CD8-positive, alpha-beta memory T cell (primary cell): Measurements from ENCODE around the gene TOM1L2. TPM values are rescaled to one million over a fixed set of nuclear protein-coding genes. Genes with fewer than 3 reads are reported as not detected.
"Not testable (repeated sequence)": the region's sequence is repeated elsewhere in the genome, so short reads cannot be mapped to it uniquely, and the experiment has no call there.

Experiments
- CTCF ChIA-PET: fragments of 350-600 bp; sonication (Branson Sonifier 250); formaldehyde crosslinking; loops from one replicate; lab custom pipeline; 2021; ENCODE audit warnings: antibody characterized with exemption; lab: Charles Lee
- POLR2A ChIA-PET: fragments of 350-600 bp; sonication (Branson Sonifier 250); formaldehyde crosslinking; loops from one replicate; lab custom pipeline; 2021; ENCODE audit warnings: antibody characterized with exemption; lab: Charles Lee
- DNase-seq, 5 donors: peaks; one replicate each; pipeline versions ENCODE4 v3.0.0 to v3.0.0-alpha.2; 2020 to 2022; ENCODE audit warnings: mixed read lengths in 1 of 5
- H3K27ac ChIP-seq: one replicate; pipeline ENCODE4 v1.7.0; 2013; ENCODE audit warnings: low read depth, mild to moderate bottlenecking, low read length, moderate library complexity
- H3K27me3 ChIP-seq: 2 replicates; pipeline ENCODE4 v1.7.0; 2013; ENCODE audit warnings: low read length, mild to moderate bottlenecking; ENCODE audit not compliant: insufficient read depth, poor library complexity, severe bottlenecking
- H3K36me3 ChIP-seq: 2 replicates; pipeline ENCODE4 v1.7.0; 2013; ENCODE audit warnings: mild to moderate bottlenecking, low read length, moderate library complexity; ENCODE audit not compliant: insufficient read depth
- H3K4me1 ChIP-seq: 2 replicates; pipeline ENCODE4 v1.7.0; 2013; ENCODE audit warnings: mild to moderate bottlenecking, low read length, moderate library complexity; ENCODE audit not compliant: insufficient read depth
- H3K4me3 ChIP-seq: 2 replicates; pipeline ENCODE4 v1.7.0; 2013; ENCODE audit warnings: mild to moderate bottlenecking, low read length
- H3K9me3 ChIP-seq: 2 replicates; pipeline ENCODE4 v1.7.0; 2013; ENCODE audit warnings: mild to moderate bottlenecking, low read length
- H3K27ac Mint-ChIP-seq, 8 donors: one replicate each; pipeline ENCODE4 v1.8.0; 2020 to 2021; ENCODE audit warnings: mixed read lengths in 8 of 8, mild to moderate bottlenecking in 6 of 8, inconsistent platforms in 3 of 8, moderate library complexity in 3 of 8
- H3K27me3 Mint-ChIP-seq, 2 donors: one replicate each; pipeline ENCODE4 v1.8.0; 2020 to 2021; ENCODE audit warnings: mixed read lengths in 2 of 2, mild to moderate bottlenecking in 1 of 2, moderate library complexity in 1 of 2
- H3K36me3 Mint-ChIP-seq, 3 donors: one replicate each; pipeline ENCODE4 v1.8.0; 2020 to 2021; ENCODE audit warnings: mixed read lengths in 3 of 3, inconsistent platforms in 1 of 3, mild to moderate bottlenecking in 1 of 3
- H3K4me1 Mint-ChIP-seq, 3 donors: one replicate each; pipeline ENCODE4 v1.8.0; 2020 to 2021; ENCODE audit warnings: mixed read lengths in 3 of 3, inconsistent platforms in 1 of 3, mild to moderate bottlenecking in 1 of 3
- H3K4me3 Mint-ChIP-seq, 7 donors: one replicate each; pipeline ENCODE4 v1.8.0; 2020 to 2021; ENCODE audit warnings: mixed read lengths in 7 of 7, mild to moderate bottlenecking in 6 of 7, moderate library complexity in 4 of 7, inconsistent platforms in 2 of 7
- H3K9me3 Mint-ChIP-seq, 5 donors: one replicate each; pipeline ENCODE4 v1.8.0; 2020 to 2022; ENCODE audit warnings: mixed read lengths in 5 of 5, mild to moderate bottlenecking in 3 of 5, moderate library complexity in 2 of 5, inconsistent platforms in 1 of 5
- polyA plus RNA-seq: library from polyadenylated mRNA; unstranded; fragments of 300-500 nt; fragmentation: Illumina TruSeq; gene quantifications from one replicate; pipeline ENCODE4 v1.2.3, GENCODE V29; 2021
- total RNA-seq, 2 experiments: library from RNA; stranded (reverse); gene quantifications; one replicate each; pipeline ENCODE4 v1.2.3, GENCODE V29; 2021

Gene TOM1L2
- total and polyA plus RNA-seq, 3 experiments from 2014 or later, result 6.5 to 11.3 (median 10.0) TPM

DNA sequence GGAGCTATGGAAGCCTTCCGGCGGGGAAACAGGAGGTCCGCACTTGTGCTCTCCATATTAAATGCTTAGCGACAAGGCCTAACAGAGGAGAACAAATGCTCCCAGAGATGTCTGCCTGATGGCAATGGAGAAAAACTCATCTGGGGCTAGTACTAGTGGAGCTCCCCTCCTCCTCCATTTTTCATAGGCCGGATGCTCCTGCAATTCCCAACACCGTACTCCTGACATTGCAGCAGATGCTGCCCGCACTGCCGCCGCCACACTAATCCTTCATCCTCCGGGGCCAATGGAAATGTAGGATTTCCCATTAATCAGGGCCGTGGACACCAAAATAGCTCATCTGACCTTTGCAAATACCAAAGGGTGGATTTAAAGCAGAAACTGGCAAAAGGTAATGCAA, 27.5 kb downstream of the TOM1L2 start:
- Mint-ChIP-seq H3K36me3 (peaks cover 0 to 6% (median 0%) of the 10 kb centered on the region in 3 donors), H3K9me3 (no peaks in the 10 kb centered on the region), H3K27me3 (no peaks in the 10 kb centered on the region), H3K27ac (peak overlapping the region in 1 of 8 donors; percentile 44), H3K4me3 (no peak overlapping the region), H3K4me1 (peaks cover 14 to 39% (median 15%) of the 10 kb centered on the region in 3 donors)
- H3K9me3 ChIP-seq, result no peaks in the 10 kb centered on the region
- DNase-seq, result no peak
- ChIA-PET POLR2A (no interaction called here), CTCF (no interaction called here)
- H3K27me3 ChIP-seq, result no peaks in the 10 kb centered on the region
- H3K4me3 ChIP-seq, result no peak overlapping the region
- H3K4me1 ChIP-seq, result peaks cover 18% of the 10 kb centered on the region
- no peaks in the 10 kb centered on the region for H3K36me3 ChIP-seq
- H3K27ac ChIP-seq, result no peak overlapping the region

DNA sequence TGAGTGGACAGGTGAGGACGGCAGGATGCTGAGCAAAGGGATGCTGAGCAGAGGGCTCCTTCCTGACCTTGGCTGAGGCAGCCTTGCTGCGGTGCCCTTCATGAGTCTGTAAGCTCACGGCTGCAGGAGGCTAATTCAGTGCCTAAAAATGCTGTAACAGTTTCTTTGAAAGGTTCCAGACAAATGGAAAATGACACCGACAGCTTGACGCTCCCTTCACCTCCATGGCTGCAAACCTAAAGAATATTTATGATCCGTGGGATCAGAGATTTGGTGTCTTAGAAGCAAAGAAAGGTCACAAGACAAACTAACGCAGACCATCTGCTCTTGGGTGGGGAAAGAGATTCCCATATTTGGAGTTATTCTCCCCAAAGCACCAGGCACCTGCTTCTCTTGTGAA, 28.0 kb downstream of the TOM1L2 start:
- H3K4me3 ChIP-seq, result no peak overlapping the region
- H3K27ac ChIP-seq, result no peak overlapping the region
- CTCF ChIA-PET, result no interaction called here
- Mint-ChIP-seq H3K9me3 (no peaks in the 10 kb centered on the region), H3K27ac (peak overlapping the region in 1 of 8 donors; percentile 44), H3K27me3 (no peaks in the 10 kb centered on the region), H3K36me3 (peaks cover 0 to 3% (median 0%) of the 10 kb centered on the region in 3 donors), H3K4me1 (peaks cover 11 to 35% (median 12%) of the 10 kb centered on the region in 3 donors), H3K4me3 (no peak overlapping the region)
- no peaks in the 10 kb centered on the region for H3K36me3 ChIP-seq
- no peaks in the 10 kb centered on the region for H3K9me3 ChIP-seq
- no peak for DNase-seq
- H3K4me1 ChIP-seq, result peaks cover 18% of the 10 kb centered on the region
- POLR2A ChIA-PET, result no interaction called here
- H3K27me3 ChIP-seq, result no peaks in the 10 kb centered on the region

DNA sequence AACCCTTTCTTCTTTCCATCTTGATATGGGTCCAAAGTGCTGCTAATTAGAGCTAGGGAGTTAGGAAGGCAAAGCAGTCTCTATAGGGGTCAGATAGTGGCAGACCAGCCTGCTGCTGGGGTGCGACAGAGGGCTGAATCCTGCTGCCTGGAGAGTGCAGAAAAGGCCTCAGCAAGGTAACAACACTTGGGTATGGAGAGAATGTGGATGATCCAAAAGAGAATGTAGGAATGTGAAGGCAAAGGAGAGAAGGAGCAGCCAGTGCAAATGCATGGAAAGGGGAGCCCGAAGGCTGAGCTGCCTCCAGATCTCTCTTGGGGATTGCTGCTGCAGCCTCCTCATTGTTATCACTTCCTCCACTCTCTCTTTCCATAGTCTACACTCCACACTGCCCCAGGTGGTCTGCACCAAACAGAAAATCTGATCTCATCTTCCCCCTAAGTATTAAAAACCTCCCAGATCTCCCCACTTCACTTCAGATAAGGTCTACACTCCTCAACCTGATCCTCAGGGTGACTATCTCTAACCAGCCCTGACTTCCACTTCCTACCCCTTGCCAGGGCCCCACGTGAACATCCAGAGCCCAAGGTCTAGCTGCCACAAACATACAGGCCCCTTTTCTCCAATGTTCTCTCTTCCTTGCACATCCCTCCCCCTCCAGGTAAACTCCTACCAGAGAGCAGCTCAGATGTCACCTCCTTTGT, 28.8 kb downstream of the TOM1L2 start:
- POLR2A ChIA-PET, result no interaction called here

DNA sequence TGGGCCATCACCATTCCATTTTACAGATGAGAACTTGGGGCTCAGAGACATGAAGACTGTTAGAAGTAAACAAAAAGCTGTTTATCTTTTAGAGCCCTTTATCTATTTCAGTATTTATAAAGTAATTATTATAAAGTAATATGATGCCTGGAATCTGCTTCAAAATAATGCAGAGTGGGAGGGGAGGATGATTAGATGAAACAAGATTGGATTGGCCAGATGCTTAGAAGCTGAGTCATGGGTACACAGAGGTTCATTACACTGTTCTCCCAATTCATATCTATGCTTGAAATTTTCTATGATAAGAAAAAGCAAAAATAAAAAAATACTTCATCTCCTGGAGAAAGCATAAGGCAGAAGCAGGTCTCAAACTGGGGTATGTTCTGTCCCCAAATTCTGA, 29.4 kb downstream of the TOM1L2 start:
- Histone ChIP-seq H3K4me3 (no peak overlapping the region), H3K36me3 (no peaks in the 10 kb centered on the region), H3K27ac (no peak overlapping the region), H3K27me3 (no peaks in the 10 kb centered on the region), H3K9me3 (no peaks in the 10 kb centered on the region), H3K4me1 (peaks cover 18% of the 10 kb centered on the region)
- H3K4me1 Mint-ChIP-seq, result peaks cover 10 to 36% (median 15%) of the 10 kb centered on the region in 3 donors
- H3K4me3 Mint-ChIP-seq, result no peak overlapping the region
- ChIA-PET POLR2A (no interaction called here), CTCF (interaction anchor here (0.6 kb wide), 1 partner anchor 15 kb away, joined by 4 read pairs; no protein-coding TSS in a partner anchor)
- H3K36me3 Mint-ChIP-seq, result peaks cover 0 to 1% (median 0%) of the 10 kb centered on the region in 3 donors
- H3K9me3 Mint-ChIP-seq, result no peaks in the 10 kb centered on the region
- H3K27me3 Mint-ChIP-seq, result no peaks in the 10 kb centered on the region
- no peak overlapping the region for H3K27ac Mint-ChIP-seq
- no peak for DNase-seq

More for the DNA sequence above, 28.8 kb downstream of the TOM1L2 start:
- H3K4me1 ChIP-seq, result peaks cover 18% of the 10 kb centered on the region
- Mint-ChIP-seq H3K4me3 (peak overlapping the region in 1 of 7 donors; percentile 57), H3K4me1 (peaks cover 10 to 35% (median 12%) of the 10 kb centered on the region in 3 donors), H3K9me3 (no peaks in the 10 kb centered on the region), H3K27me3 (no peaks in the 10 kb centered on the region), H3K27ac (peak overlapping the region in 3 of 8 donors; percentile 9 to 86 (median 45)), H3K36me3 (peaks cover 0 to 1% (median 0%) of the 10 kb centered on the region in 3 donors)
- H3K9me3 ChIP-seq, result no peaks in the 10 kb centered on the region
- H3K27me3 ChIP-seq, result no peaks in the 10 kb centered on the region
- no peaks in the 10 kb centered on the region for H3K36me3 ChIP-seq
- H3K4me3 ChIP-seq, result no peak overlapping the region
- CTCF ChIA-PET, result interaction anchor here (0.6 kb wide), 1 partner anchor 14 kb away, joined by 4 read pairs; no protein-coding TSS in a partner anchor
- H3K27ac ChIP-seq, result no peak overlapping the region
- no peak for DNase-seq

DNA sequence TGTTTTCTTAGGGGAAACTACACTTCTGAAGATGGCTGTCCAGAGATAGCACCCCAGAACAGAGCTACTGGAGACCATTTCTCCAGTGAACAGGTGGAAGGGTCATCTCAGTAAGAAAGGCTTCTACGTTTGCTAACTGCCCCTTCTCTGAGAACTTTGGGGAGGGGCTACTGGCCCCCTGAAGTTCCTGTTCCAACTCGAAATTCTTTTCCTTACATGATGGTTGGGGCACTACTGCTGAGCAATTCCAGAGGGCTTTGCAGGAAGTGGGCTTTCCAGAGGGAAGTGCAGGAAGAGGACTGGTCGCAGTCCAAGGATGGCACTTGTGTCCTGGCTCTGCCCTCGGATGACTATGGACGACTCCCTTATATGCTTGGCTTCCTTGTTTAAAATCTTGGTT, 31.2 kb downstream of the TOM1L2 start:
- H3K27ac Mint-ChIP-seq, result no peak overlapping the region
- H3K4me3 Mint-ChIP-seq, result no peak overlapping the region
- Histone ChIP-seq H3K9me3 (no peaks in the 10 kb centered on the region), H3K27me3 (no peaks in the 10 kb centered on the region), H3K4me3 (no peak overlapping the region), H3K36me3 (no peaks in the 10 kb centered on the region), H3K4me1 (peaks cover 28% of the 10 kb centered on the region), H3K27ac (no peak overlapping the region)
- H3K27me3 Mint-ChIP-seq, result no peaks in the 10 kb centered on the region
- ChIA-PET CTCF (no interaction called here), POLR2A (no interaction called here)
- H3K4me1 Mint-ChIP-seq, result peaks cover 19 to 41% (median 25%) of the 10 kb centered on the region in 3 donors
- H3K9me3 Mint-ChIP-seq, result no peaks in the 10 kb centered on the region
- DNase-seq, result no peak
- H3K36me3 Mint-ChIP-seq, result no peaks in the 10 kb centered on the region

DNA sequence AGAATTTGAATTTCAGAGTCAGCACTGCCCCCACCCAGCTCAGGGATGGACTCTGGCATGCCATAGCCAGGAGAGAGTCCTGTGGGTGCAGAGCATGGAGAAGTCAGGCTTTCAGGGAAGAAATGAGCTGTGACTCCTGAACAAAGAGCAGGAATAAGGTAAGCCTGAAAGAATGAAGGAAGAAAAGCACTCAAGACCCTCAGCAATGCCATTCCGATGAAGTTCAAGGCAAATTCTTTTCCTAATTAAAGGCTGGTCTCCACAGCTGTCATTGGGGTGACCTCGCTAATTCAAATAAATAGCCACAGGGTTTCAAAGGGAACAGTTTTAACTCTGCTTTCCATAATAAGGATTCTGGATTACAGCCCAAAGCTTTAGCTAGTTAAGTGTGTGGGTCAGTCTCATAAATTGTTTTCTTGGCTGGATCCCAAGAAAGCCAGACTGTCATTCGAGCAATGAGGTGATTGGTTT, 31.7 kb downstream of the TOM1L2 start:
- no peaks in the 10 kb centered on the region for H3K36me3 Mint-ChIP-seq
- H3K4me3 ChIP-seq, result no peak overlapping the region
- no peaks in the 10 kb centered on the region for H3K27me3 Mint-ChIP-seq
- H3K27ac Mint-ChIP-seq, result no peak overlapping the region
- no peaks in the 10 kb centered on the region for H3K36me3 ChIP-seq
- no peak for DNase-seq
- H3K4me1 Mint-ChIP-seq, result peaks cover 24 to 46% (median 31%) of the 10 kb centered on the region in 3 donors
- H3K4me3 Mint-ChIP-seq, result no peak overlapping the region
- H3K9me3 ChIP-seq, result no peaks in the 10 kb centered on the region
- peaks cover 33% of the 10 kb centered on the region for H3K4me1 ChIP-seq
- no peaks in the 10 kb centered on the region for H3K9me3 Mint-ChIP-seq
- H3K27ac ChIP-seq, result no peak overlapping the region
- POLR2A ChIA-PET, result no interaction called here
- H3K27me3 ChIP-seq, result no peaks in the 10 kb centered on the region
- CTCF ChIA-PET, result no interaction called here

DNA sequence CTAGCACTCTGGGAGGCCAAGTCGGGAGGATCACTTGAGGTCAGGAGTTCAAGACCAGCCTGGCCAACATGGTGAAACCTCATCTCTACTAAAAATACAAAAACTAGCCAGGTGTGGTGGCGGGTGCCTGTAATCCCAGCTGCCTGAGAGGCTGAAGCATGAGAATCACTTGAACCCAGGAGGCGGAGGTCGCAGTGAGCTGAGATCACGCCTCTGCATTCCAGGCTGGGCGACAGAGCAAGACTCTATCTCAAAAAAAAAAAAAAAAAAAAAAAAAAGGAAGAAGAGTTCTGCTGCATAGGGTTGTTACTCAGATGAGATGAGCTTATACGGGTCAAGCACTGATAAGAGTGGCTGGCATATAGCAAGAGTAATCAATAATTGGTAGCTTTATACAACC, 32.3 kb downstream of the TOM1L2 start:
- not testable (repeated sequence) for H3K9me3 Mint-ChIP-seq, DNase-seq, H3K36me3 Mint-ChIP-seq, H3K27ac ChIP-seq, H3K27me3 ChIP-seq, H3K4me3 Mint-ChIP-seq, H3K36me3 ChIP-seq, H3K27me3 Mint-ChIP-seq, H3K27ac Mint-ChIP-seq, H3K9me3 ChIP-seq, H3K4me3 ChIP-seq
- ChIA-PET CTCF (interaction anchor here (0.6 kb wide), 1 partner anchor 1764 kb away, joined by 3 read pairs; no protein-coding TSS in a partner anchor), POLR2A (interaction anchor here (0.6 kb wide), 1 partner anchor 8 kb away, joined by 5 read pairs; no protein-coding TSS in a partner anchor)
- peaks cover 39% of the 10 kb centered on the region for H3K4me1 ChIP-seq
- H3K4me1 Mint-ChIP-seq, result peaks cover 30 to 51% (median 36%) of the 10 kb centered on the region in 3 donors

DNA sequence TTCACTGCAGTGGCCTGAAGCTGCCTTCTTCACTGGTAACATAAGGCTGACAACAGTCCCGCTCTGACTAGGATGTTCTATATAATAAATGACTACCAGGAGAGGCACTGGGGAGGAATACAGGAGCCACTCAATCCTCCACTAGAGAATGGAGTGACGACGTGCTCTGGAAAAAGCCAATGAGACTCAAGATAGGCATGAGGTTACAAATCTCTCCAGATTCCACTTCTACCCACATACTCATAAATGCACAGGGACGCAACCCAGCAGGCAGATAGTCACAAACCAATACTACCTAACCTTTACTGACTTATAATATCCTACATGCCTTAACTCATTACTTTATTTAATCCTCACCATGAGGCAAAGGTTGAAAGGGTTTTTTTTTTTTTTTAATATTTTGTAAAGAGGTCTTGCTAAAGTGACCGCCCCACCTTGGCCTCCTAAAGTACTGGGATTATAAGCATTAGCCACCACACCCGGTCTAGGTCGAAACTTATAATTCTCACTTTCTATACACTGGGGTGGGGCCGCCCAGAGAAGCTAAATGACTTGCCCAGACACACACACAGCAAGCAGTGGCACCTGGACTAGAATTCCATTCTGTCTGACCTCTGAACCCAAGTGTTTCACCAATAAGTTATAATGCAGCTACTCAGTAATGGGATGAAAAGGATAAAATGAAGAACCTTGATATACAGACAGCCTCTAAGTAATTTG, 33.7 kb downstream of the TOM1L2 start:
- Histone ChIP-seq H3K9me3 (no peaks in the 10 kb centered on the region), H3K27me3 (no peaks in the 10 kb centered on the region), H3K4me3 (no peak overlapping the region), H3K4me1 (peaks cover 29% of the 10 kb centered on the region), H3K36me3 (no peaks in the 10 kb centered on the region), H3K27ac (no peak overlapping the region)
- Mint-ChIP-seq H3K9me3 (no peaks in the 10 kb centered on the region), H3K4me3 (no peak overlapping the region), H3K27ac (no peak overlapping the region), H3K36me3 (no peaks in the 10 kb centered on the region), H3K27me3 (no peaks in the 10 kb centered on the region), H3K4me1 (peaks cover 28 to 49% (median 41%) of the 10 kb centered on the region in 3 donors)
- POLR2A ChIA-PET, result no interaction called here
- CTCF ChIA-PET, result no interaction called here
- DNase-seq, result no peak
